ENCODE measurements around the gene C1orf87. TPM values are rescaled to one million over a fixed set of nuclear protein-coding genes. Genes with fewer than 3 reads are reported as not detected.

C1orf87 gene
- total RNA-seq, 1 donor from 2014 or later, result not detected

GRCh38 chr1:60036856-60037460 is 36.6 kb downstream of the C1orf87 start:
- no peak overlapping the region for H3K4me3 Mint-ChIP-seq
- no peak for DNase-seq (ENCODE audit: low read depth, low spot score)
- H3K27ac Mint-ChIP-seq (ENCODE audit: unreplicated experiment), result no peak overlapping the region
- no peak for TF ChIP-seq CTCF (conservative IDR thresholded peaks at IDR 0.05)
- no peaks in the 10 kb centered on the region for H3K9me3 Mint-ChIP-seq
- no peaks in the 10 kb centered on the region for H3K4me1 Mint-ChIP-seq
- no peaks in the 10 kb centered on the region for H3K36me3 Mint-ChIP-seq (ENCODE audit: low read depth)
- no peaks in the 10 kb centered on the region for H3K27me3 Mint-ChIP-seq (ENCODE audit: low read depth)

- no peak for DNase-seq (ENCODE audit: low read depth, low spot score)
- Mint-ChIP-seq H3K27me3 (ENCODE audit: low read depth) (no peaks in the 10 kb centered on the region), H3K36me3 (ENCODE audit: low read depth) (no peaks in the 10 kb centered on the region), H3K4me3 (no peak overlapping the region), H3K4me1 (no peaks in the 10 kb centered on the region), H3K27ac (ENCODE audit: unreplicated experiment) (no peak overlapping the region), H3K9me3 (no peaks in the 10 kb centered on the region)
- TF ChIP-seq CTCF (conservative IDR thresholded peaks at IDR 0.05), result no peak
Observed at GRCh38 chr1:60035921-60036320, 37.6 kb downstream of the C1orf87 start.

DNA sequence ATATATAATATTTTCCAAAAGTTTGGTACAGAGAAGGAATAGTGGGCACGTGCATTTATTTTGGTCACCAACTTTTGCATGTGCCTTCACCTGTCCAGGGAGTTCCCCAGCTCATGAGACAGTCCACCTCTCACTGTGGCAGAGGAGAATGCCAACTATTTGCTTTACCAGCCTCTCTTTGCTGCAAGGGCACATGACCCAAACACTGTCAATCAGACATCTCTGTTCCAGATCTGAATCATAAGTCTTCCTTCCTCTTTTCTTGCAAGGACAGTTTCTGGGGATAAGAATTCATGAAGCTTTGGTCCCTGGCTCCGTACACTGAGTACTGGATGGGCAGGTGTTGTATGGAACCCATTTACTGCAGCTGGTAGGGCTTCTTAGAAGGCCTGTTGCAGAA is 38.6 kb downstream of the C1orf87 start:
- Mint-ChIP-seq H3K9me3 (peaks cover 4% of the 10 kb centered on the region), H3K27me3 (ENCODE audit: low read depth) (no peaks in the 10 kb centered on the region), H3K27ac (ENCODE audit: unreplicated experiment) (no peak overlapping the region), H3K36me3 (ENCODE audit: low read depth) (no peaks in the 10 kb centered on the region), H3K4me1 (no peaks in the 10 kb centered on the region), H3K4me3 (no peak overlapping the region)
- no peak for TF ChIP-seq CTCF (conservative IDR thresholded peaks at IDR 0.05)
- DNase-seq (ENCODE audit: low read depth, low spot score), result no peak

DNA sequence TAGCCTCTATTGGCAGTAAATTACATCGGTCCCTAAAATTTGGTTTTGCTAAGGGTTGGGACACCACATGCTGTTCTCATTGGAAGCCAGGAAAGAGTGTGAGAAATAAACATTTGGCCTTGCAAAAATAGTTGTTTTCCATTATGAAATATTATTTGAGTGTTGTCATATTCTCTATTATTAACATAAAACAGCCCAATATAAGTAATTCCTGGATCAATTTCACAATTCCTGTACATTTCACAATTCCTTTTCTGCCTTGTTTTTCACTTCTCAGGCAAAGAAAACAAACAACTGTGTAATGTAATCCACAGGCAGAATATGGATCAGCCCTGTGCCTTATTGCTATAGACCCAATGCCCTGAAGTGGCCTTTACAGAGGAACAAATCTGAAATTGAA is 40.5 kb downstream of the C1orf87 start:
- TF ChIP-seq CTCF (conservative IDR thresholded peaks at IDR 0.05), result no peak
- no peaks in the 10 kb centered on the region for H3K27me3 Mint-ChIP-seq (ENCODE audit: low read depth)
- H3K9me3 Mint-ChIP-seq, result peaks cover 4% of the 10 kb centered on the region

DNA sequence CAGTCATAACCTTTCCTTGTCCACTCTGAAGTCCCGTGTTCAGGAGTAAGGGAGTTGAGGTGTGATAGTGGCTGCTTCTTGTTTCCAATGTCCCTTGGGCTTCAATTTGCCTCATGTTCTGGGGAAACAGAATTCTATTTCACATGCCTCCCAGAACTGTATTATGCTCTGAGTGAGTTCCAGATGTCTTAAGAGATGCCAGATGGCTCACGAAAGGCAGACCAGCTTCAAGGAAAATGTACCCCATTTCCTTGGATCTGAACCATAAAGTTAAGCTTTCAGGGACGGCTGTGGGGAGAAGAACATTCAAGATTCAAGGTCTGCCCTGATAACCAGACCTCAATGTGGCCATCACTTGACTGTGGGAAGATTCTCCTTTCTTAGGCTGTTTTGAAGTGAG is 42.4 kb downstream of the C1orf87 start:
- Mint-ChIP-seq H3K9me3 (peaks cover 4% of the 10 kb centered on the region), H3K27ac (ENCODE audit: unreplicated experiment) (no peak overlapping the region), H3K4me3 (no peak overlapping the region), H3K36me3 (ENCODE audit: low read depth) (no peaks in the 10 kb centered on the region), H3K27me3 (ENCODE audit: low read depth) (no peaks in the 10 kb centered on the region), H3K4me1 (no peaks in the 10 kb centered on the region)
- no peak for TF ChIP-seq CTCF (conservative IDR thresholded peaks at IDR 0.05)
- no peak for DNase-seq (ENCODE audit: low read depth, low spot score)

More for the DNA sequence above, 40.5 kb downstream of the C1orf87 start:
- no peaks in the 10 kb centered on the region for H3K4me1 Mint-ChIP-seq
- no peak overlapping the region for H3K4me3 Mint-ChIP-seq
- DNase-seq (ENCODE audit: low read depth, low spot score), result no peak
- no peaks in the 10 kb centered on the region for H3K36me3 Mint-ChIP-seq (ENCODE audit: low read depth)
- no peak overlapping the region for H3K27ac Mint-ChIP-seq (ENCODE audit: unreplicated experiment)

Measured in neural crest cell (in vitro differentiated cells).